Measurements from ENCODE around the gene AADACL3. TPM values are rescaled to one million over a fixed set of nuclear protein-coding genes. Genes with fewer than 3 reads are reported as not detected.
"Not testable (repeated sequence)": the region's sequence is repeated elsewhere in the genome, so short reads cannot be mapped to it uniquely, and the experiment has no call there.

The AADACL3 gene
- polyA plus RNA-seq, 3 donors = not detected

GRCh38 chr1:12712076-12712475, 3.8 kb upstream of the AADACL3 start:
- DNase-seq (ENCODE audit: extremely low read depth in 1 of 11, low read depth in 9 of 11, low spot score in 4 of 11) = no peak

GRCh38 chr1:12712929-12713328, 3.0 kb upstream of the AADACL3 start:
- DNase-seq (ENCODE audit: extremely low read depth in 1 of 11, low read depth in 9 of 11, low spot score in 4 of 11) = no peak

- not testable (repeated sequence) for DNase-seq (ENCODE audit: extremely low read depth in 1 of 11, low read depth in 9 of 11, low spot score in 4 of 11)
These were observed 2.3 kb upstream of the AADACL3 start for GRCh38 chr1:12713651-12714050.

GRCh38 chr1:12714710-12715475, 1.0 kb upstream of the AADACL3 start:
- DNase-seq (ENCODE audit: extremely low read depth in 1 of 11, low read depth in 9 of 11, low spot score in 4 of 11) = no peak

GRCh38 chr1:12717301-12717838, 1.5 kb downstream of the AADACL3 start:
- no peak for DNase-seq (ENCODE audit: extremely low read depth in 1 of 11, low read depth in 9 of 11, low spot score in 4 of 11)

- no peak for DNase-seq (ENCODE audit: extremely low read depth in 1 of 11, low read depth in 9 of 11, low spot score in 4 of 11)
These were observed 6.7 kb downstream of the AADACL3 start for GRCh38 chr1:12722626-12723025.

GRCh38 chr1:12728391-12728790, 12.5 kb downstream of the AADACL3 start:
- DNase-seq (ENCODE audit: extremely low read depth in 1 of 11, low read depth in 9 of 11, low spot score in 4 of 11) = no peak

GRCh38 chr1:12730156-12730555, 14.2 kb downstream of the AADACL3 start:
- no peak for DNase-seq (ENCODE audit: extremely low read depth in 1 of 11, low read depth in 9 of 11, low spot score in 4 of 11)

- DNase-seq (ENCODE audit: extremely low read depth in 1 of 11, low read depth in 9 of 11, low spot score in 4 of 11) = not testable (repeated sequence)
These were observed 15.2 kb downstream of the AADACL3 start for GRCh38 chr1:12731084-12731483.

- no peak for DNase-seq (ENCODE audit: extremely low read depth in 1 of 11, low read depth in 9 of 11, low spot score in 4 of 11)
These were observed 18.7 kb downstream of the AADACL3 start for GRCh38 chr1:12734651-12735050.

GRCh38 chr1:12738934-12739333, 23.0 kb downstream of the AADACL3 start:
- no peak for DNase-seq (ENCODE audit: extremely low read depth in 1 of 11, low read depth in 9 of 11, low spot score in 4 of 11)

- DNase-seq (ENCODE audit: extremely low read depth in 1 of 11, low read depth in 9 of 11, low spot score in 4 of 11) = no peak
These were observed 23.7 kb downstream of the AADACL3 start for GRCh38 chr1:12739613-12740012.

- no peak for DNase-seq (ENCODE audit: extremely low read depth in 1 of 11, low read depth in 9 of 11, low spot score in 4 of 11)
These were observed 26.0 kb downstream of the AADACL3 start for GRCh38 chr1:12741946-12742345.

GRCh38 chr1:12745126-12745991, 29.4 kb downstream of the AADACL3 start:
- DNase-seq (ENCODE audit: extremely low read depth in 1 of 11, low read depth in 9 of 11, low spot score in 4 of 11) = no peak

- peak in 10 of 11 donors; percentile 15 to 43 (median 22) for DNase-seq (ENCODE audit: extremely low read depth in 1 of 11, low read depth in 9 of 11, low spot score in 4 of 11)
These were observed 30.0 kb downstream of the AADACL3 start, which contains the start of gene CFAP107 for GRCh38 chr1:12745992-12746323. Gene CFAP107, plus strand, starts transcription at chr1:12746200. Its CDS starts 231 bp downstream, at chr1:12746431.

GRCh38 chr1:12748778-12749355, 33.0 kb downstream of the AADACL3 start:
- DNase-seq (ENCODE audit: extremely low read depth in 1 of 11, low read depth in 9 of 11, low spot score in 4 of 11) = no peak

- DNase-seq (ENCODE audit: extremely low read depth in 1 of 11, low read depth in 9 of 11, low spot score in 4 of 11) = no peak
These were observed 38.8 kb downstream of the AADACL3 start for GRCh38 chr1:12754738-12755137.

- no peak for DNase-seq (ENCODE audit: extremely low read depth in 1 of 11, low read depth in 9 of 11, low spot score in 4 of 11)
These were observed 40.4 kb downstream of the AADACL3 start for GRCh38 chr1:12756273-12756672.

GRCh38 chr1:12756768-12757413, 41.0 kb downstream of the AADACL3 start:
- DNase-seq (ENCODE audit: extremely low read depth in 1 of 11, low read depth in 9 of 11, low spot score in 4 of 11) = no peak

Data from renal cortex interstitium (tissue), 11 donors.